IMR-90 (cell line): ENCODE results near the gene EPN1. TPM values are rescaled to one million over a fixed set of nuclear protein-coding genes. Genes with fewer than 3 reads are reported as not detected.

Experiments used
- ATAC-seq: fragments of 200-7000 bp; cut with Tn5 transposase; 2 replicates; pipeline ENCODE4 v1.9.1; 2020; ENCODE audit warnings: low read depth, mild to moderate bottlenecking, moderate library complexity
- BruUV-seq: library from RNA; stranded (reverse); fragments of 400-500 nt; replicated peaks from 2 replicates; lab custom pipeline; 2021; lab: Mats Ljungman, UMichigan
- CTCF ChIA-PET: fragments of 300-600 bp; formaldehyde crosslinking; extraction: SDS; loops from one replicate; lab custom pipeline; 2021; ENCODE audit warnings: antibody characterized with exemption; lab: Yijun Ruan, JAX
- POLR2A ChIA-PET: fragments of 300-600 bp; sonication (Branson Sonifier 250); formaldehyde crosslinking; loops from one replicate; lab custom pipeline; 2022; ENCODE audit warnings: antibody characterized with exemption; ENCODE audit not compliant: unreplicated experiment; lab: Charles Lee
- DNase-seq: peaks from one replicate; pipeline ENCODE4 v3.0.0; 2013
- H2AFZ ChIP-seq: replicated peaks from 2 replicates; pipeline ENCODE3; 2013; ENCODE audit warnings: low read length, mild to moderate bottlenecking; ENCODE audit not compliant: poor library complexity
- H2AK5ac ChIP-seq: 2 replicates; pipeline ENCODE4 v1.6.1; 2013; ENCODE audit warnings: low read depth, low read length, inconsistent platforms
- H2AK9ac ChIP-seq: replicated peaks from 2 replicates; pipeline ENCODE3; 2013; ENCODE audit warnings: mild to moderate bottlenecking, low read depth, low read length, moderate library complexity; ENCODE audit not compliant: poor library complexity
- H2BK120ac ChIP-seq: 2 replicates; pipeline ENCODE4 v1.6.1; 2013; ENCODE audit warnings: low read depth, low read length, inconsistent platforms
- H2BK15ac ChIP-seq: 3 replicates; pipeline ENCODE4 v1.6.1; 2013; ENCODE audit warnings: low read depth, low read length, inconsistent platforms
- H2BK20ac ChIP-seq: 2 replicates; pipeline ENCODE4 v1.6.1; 2013; ENCODE audit warnings: low read depth, mild to moderate bottlenecking, inconsistent platforms, low read length, moderate library complexity
- H2BK5ac ChIP-seq: 2 replicates; pipeline ENCODE4 v1.6.1; 2013; ENCODE audit warnings: mild to moderate bottlenecking, low read depth, low read length, inconsistent platforms; ENCODE audit not compliant: poor library complexity, severe bottlenecking
- H3K14ac ChIP-seq: replicated peaks from 2 replicates; pipeline ENCODE4 v1.6.1; 2013; ENCODE audit warnings: low read depth, low read length, inconsistent platforms
- H3K18ac ChIP-seq: 2 replicates; pipeline ENCODE4 v1.6.1; 2013; ENCODE audit warnings: low read depth, low read length, control low read depth
- H3K23ac ChIP-seq: 2 replicates; pipeline ENCODE4 v1.6.1; 2013; ENCODE audit warnings: low read depth, low read length, inconsistent platforms
- H3K27ac ChIP-seq: 2 replicates; pipeline ENCODE4 v1.5.1; 2013; ENCODE audit warnings: mild to moderate bottlenecking, control low read depth, low read length; ENCODE audit not compliant: insufficient read depth
- H3K27me3 ChIP-seq: 2 replicates; pipeline ENCODE4 v1.6.1; 2013; ENCODE audit warnings: low read length; ENCODE audit not compliant: control insufficient read depth, insufficient read depth
- H3K36me3 ChIP-seq: 2 replicates; pipeline ENCODE4 v1.6.1; 2013; ENCODE audit warnings: low read length, mixed read lengths; ENCODE audit not compliant: control insufficient read depth, insufficient read depth
- H3K4ac ChIP-seq: 2 replicates; pipeline ENCODE4 v1.6.1; 2013; ENCODE audit warnings: low read depth, low read length, inconsistent platforms
- H3K4me1 ChIP-seq: 2 replicates; pipeline ENCODE4 v1.6.1; 2013; ENCODE audit warnings: low read length, mixed read lengths; ENCODE audit not compliant: control insufficient read depth, insufficient read depth
- H3K4me2 ChIP-seq: 2 replicates; pipeline ENCODE4 v1.6.1; 2013; ENCODE audit warnings: low read depth, mild to moderate bottlenecking, control low read depth, low read length, moderate library complexity
- H3K4me3 ChIP-seq: 2 replicates; pipeline ENCODE4 v1.5.1; 2013; ENCODE audit warnings: low read depth, mild to moderate bottlenecking, control low read depth, low read length, moderate library complexity; ENCODE audit not compliant: insufficient read depth
- H3K56ac ChIP-seq: 2 replicates; pipeline ENCODE4 v1.6.1; 2013; ENCODE audit warnings: low read length, inconsistent platforms; ENCODE audit not compliant: insufficient read depth; ENCODE audit errors: extremely low read depth
- H3K79me1 ChIP-seq, 2 experiments: 2 replicates each; pipeline ENCODE4 v1.6.1; 2013; ENCODE audit warnings: low read length in 2 of 2, inconsistent platforms in 1 of 2, low read depth in 1 of 2
- H3K9ac ChIP-seq: 2 replicates; pipeline ENCODE4 v1.6.1; 2013; ENCODE audit warnings: low read depth, low read length, control low read depth
- H3K9me1 ChIP-seq: 2 replicates; pipeline ENCODE4 v1.6.1; 2013; ENCODE audit warnings: low read length, inconsistent platforms; ENCODE audit not compliant: insufficient read depth
- H3K9me3 ChIP-seq: 2 replicates; pipeline ENCODE4 v1.6.1; 2013; ENCODE audit warnings: low read length; ENCODE audit not compliant: control insufficient read depth, insufficient read depth
- H4K20me1 ChIP-seq: 2 replicates; pipeline ENCODE4 v1.6.1; 2013; ENCODE audit warnings: low read length, inconsistent platforms; ENCODE audit not compliant: insufficient read depth
- H4K5ac ChIP-seq: 2 replicates; pipeline ENCODE4 v1.6.1; 2013; ENCODE audit warnings: mild to moderate bottlenecking, low read depth, low read length, control low read depth
- H4K8ac ChIP-seq, 2 experiments: 2 replicates each; pipeline ENCODE4 v1.6.1; 2013; ENCODE audit warnings: low read depth in 2 of 2, low read length in 2 of 2, control low read depth in 1 of 2, inconsistent platforms in 1 of 2
- H4K91ac ChIP-seq: 2 replicates; pipeline ENCODE4 v1.6.1; 2013; ENCODE audit warnings: low read depth, low read length, inconsistent platforms; ENCODE audit not compliant: insufficient read depth
- FOS ChIP-seq: fragments of 150-350 bp; IDR thresholded peaks from 2 replicates; pipeline ENCODE4 v1.6.1; 2016; ENCODE audit warnings: low read depth, low read length
- MAFK ChIP-seq: IDR thresholded peaks from 2 replicates; pipeline ENCODE4 v1.6.1; 2012; ENCODE audit warnings: low read depth, low read length, improper control_type of control experiment
- NFE2L2 ChIP-seq: fragments of 150-350 bp; IDR thresholded peaks from 2 replicates; pipeline ENCODE4 v1.6.1; 2016; ENCODE audit warnings: low read depth, mild to moderate bottlenecking, low read length
- RCOR1 ChIP-seq: IDR thresholded peaks from 2 replicates; pipeline ENCODE4 v1.6.1; 2012; ENCODE audit warnings: mild to moderate bottlenecking, low read length, improper control_type of control experiment; ENCODE audit not compliant: insufficient replicate concordance
- SMC3 ChIP-seq: fragments of 150-350 bp; IDR thresholded peaks from 2 replicates; pipeline ENCODE4 v1.6.1; 2016; ENCODE audit warnings: low read depth, mild to moderate bottlenecking, antibody characterized with exemption, low read length, moderate library complexity
- WGBS, 2 experiments: methylation state at CpG; one replicate each; pipeline versions ENCODE4 v1.1.5 to v1.1.7; 2013; ENCODE audit warnings: missing lambda C conversion rate in 2 of 2; ENCODE audit not compliant: insufficient read length in 1 of 2; ENCODE audit errors: extremely low coverage in 2 of 2; 5-methylcytosine and 5-hydroxymethylcytosine counted together
- dilution Hi-C: fragments of 300-500 bp; cut with HindIII; formaldehyde crosslinking; loops from one replicate; pipeline ENCODE4 v1.14.3; 2018; ENCODE audit warnings: low sequenced_read_pairs; ENCODE audit not compliant: unreplicated experiment
- in situ Hi-C: fragments of 300-500 bp; cut with MboI; formaldehyde crosslinking; loops from 3 replicates; pipeline ENCODE4 v1.14.3; 2019; ENCODE audit warnings: low sequenced_read_pairs, inconsistent platforms, mixed read lengths
- intact Hi-C: fragments of 100-400 bp; cut with micrococcal nuclease; formaldehyde crosslinking; loops from 2 replicates; pipeline ENCODE4 v1.10.0; 2022
- polyA plus RNA-seq, 3 experiments: library from polyadenylated mRNA; depleted of rRNA; stranded (reverse); fragments of >200 nt; gene quantifications; 2 replicates each; pipeline ENCODE4 v1.2.3, GENCODE V29; 2012; ENCODE audit warnings: low replicate concordance in 1 of 3
- total RNA-seq: library from RNA; depleted of rRNA; stranded (reverse); fragments of >200 nt; gene quantifications from 2 replicates; pipeline ENCODE4 v1.2.3, GENCODE V29; 2012
- TF ChIP-seq, protein P1 (sequence below): fragments of 150-350 bp; IDR thresholded peaks from 2 replicates; pipeline ENCODE4 v1.6.1; 2017; ENCODE audit warnings: mild to moderate bottlenecking, antibody characterized with exemption, low read length, low read depth
- TF ChIP-seq, protein P2 (sequence below): fragments of 150-350 bp; IDR thresholded peaks from 2 replicates; pipeline ENCODE4 v1.6.1; 2016; ENCODE audit warnings: low read depth, mild to moderate bottlenecking, low read length, moderate library complexity, borderline replicate concordance
- TF ChIP-seq, protein P3 (sequence below): conservative IDR thresholded peaks from 2 replicates; pipeline ENCODE4 v1.5.1; 2012; ENCODE audit warnings: mild to moderate bottlenecking, low read depth, low read length, improper control_type of control experiment

The EPN1 gene
- total and polyA plus RNA-seq, 2 of the 4 experiments (the other 2 are of a cell fraction), result 19.0 to 122 TPM

DNA sequence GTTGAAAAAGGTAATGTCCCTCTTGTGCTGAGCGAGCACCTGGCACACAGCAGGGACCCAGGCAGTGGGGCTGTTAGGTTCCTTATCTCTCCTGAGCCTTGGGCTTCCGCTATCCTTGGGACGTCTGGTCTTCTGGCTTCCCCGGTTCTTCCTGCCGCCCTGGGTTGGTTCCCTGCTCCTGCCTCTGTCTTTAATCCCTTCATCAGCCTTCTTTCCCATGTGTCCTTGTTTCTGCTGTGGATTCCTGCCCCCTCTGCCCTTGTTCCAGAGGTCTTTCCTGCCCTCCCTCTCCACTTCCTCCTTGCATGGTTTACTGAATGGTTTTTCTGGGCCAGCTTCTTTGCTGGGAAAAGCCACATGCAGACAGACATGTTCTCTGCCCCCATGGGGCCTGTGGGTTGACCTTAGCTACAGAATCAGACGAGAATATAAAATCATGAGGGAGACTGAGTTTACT is 2.6 kb downstream of the EPN1 start:
- no peak for TF ChIP-seq MAFK
- TF ChIP-seq RCOR1, result no peak
- TF ChIP-seq, protein P1, sequence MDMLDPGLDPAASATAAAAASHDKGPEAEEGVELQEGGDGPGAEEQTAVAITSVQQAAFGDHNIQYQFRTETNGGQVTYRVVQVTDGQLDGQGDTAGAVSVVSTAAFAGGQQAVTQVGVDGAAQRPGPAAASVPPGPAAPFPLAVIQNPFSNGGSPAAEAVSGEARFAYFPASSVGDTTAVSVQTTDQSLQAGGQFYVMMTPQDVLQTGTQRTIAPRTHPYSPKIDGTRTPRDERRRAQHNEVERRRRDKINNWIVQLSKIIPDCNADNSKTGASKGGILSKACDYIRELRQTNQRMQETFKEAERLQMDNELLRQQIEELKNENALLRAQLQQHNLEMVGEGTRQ, result no peak
- TF ChIP-seq, protein P2, sequence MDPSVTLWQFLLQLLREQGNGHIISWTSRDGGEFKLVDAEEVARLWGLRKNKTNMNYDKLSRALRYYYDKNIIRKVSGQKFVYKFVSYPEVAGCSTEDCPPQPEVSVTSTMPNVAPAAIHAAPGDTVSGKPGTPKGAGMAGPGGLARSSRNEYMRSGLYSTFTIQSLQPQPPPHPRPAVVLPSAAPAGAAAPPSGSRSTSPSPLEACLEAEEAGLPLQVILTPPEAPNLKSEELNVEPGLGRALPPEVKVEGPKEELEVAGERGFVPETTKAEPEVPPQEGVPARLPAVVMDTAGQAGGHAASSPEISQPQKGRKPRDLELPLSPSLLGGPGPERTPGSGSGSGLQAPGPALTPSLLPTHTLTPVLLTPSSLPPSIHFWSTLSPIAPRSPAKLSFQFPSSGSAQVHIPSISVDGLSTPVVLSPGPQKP, result no peak
- TF ChIP-seq NFE2L2, result no peak
- TF ChIP-seq, protein P3, sequence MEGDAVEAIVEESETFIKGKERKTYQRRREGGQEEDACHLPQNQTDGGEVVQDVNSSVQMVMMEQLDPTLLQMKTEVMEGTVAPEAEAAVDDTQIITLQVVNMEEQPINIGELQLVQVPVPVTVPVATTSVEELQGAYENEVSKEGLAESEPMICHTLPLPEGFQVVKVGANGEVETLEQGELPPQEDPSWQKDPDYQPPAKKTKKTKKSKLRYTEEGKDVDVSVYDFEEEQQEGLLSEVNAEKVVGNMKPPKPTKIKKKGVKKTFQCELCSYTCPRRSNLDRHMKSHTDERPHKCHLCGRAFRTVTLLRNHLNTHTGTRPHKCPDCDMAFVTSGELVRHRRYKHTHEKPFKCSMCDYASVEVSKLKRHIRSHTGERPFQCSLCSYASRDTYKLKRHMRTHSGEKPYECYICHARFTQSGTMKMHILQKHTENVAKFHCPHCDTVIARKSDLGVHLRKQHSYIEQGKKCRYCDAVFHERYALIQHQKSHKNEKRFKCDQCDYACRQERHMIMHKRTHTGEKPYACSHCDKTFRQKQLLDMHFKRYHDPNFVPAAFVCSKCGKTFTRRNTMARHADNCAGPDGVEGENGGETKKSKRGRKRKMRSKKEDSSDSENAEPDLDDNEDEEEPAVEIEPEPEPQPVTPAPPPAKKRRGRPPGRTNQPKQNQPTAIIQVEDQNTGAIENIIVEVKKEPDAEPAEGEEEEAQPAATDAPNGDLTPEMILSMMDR, result no peak
- TF ChIP-seq FOS, result no peak
- TF ChIP-seq SMC3, result no peak
- Histone ChIP-seq H4K5ac (no peak overlapping the region), H3K9me1 (peaks cover 7% of the 10 kb centered on the region; the same call in 1 of the 2 replicates), H3K23ac (no peak overlapping the region), H3K4me3 (no peak overlapping the region), H4K8ac (no peak overlapping the region), H2AK9ac (no peak overlapping the region), H3K4me2 (no peak overlapping the region), H2BK5ac (no peak overlapping the region), H2BK120ac (no peak overlapping the region), H2BK15ac (no peak overlapping the region), H3K4me1 (peaks cover 10% of the 10 kb centered on the region), H4K20me1 (peaks cover 64% of the 10 kb centered on the region), H3K27me3 (no peaks in the 10 kb centered on the region), H3K14ac (no peak overlapping the region), H3K9me3 (no peaks in the 10 kb centered on the region), H3K18ac (no peak overlapping the region), H3K56ac (no peak overlapping the region), H2AK5ac (no peak overlapping the region), H3K27ac (no peak overlapping the region; the same call in 1 of the 2 replicates), H3K79me1 (peaks cover 15 to 68% of the 10 kb centered on the region in 2 experiments), H2BK20ac (no peak overlapping the region), H4K91ac (no peak overlapping the region), H2AFZ (no peak overlapping the region), H3K4ac (no peak overlapping the region), H3K9ac (no peak overlapping the region), H3K36me3 (peaks cover 41% of the 10 kb centered on the region)
- no TSS peak for BruUV-seq
- DNase-seq (no peak), ATAC-seq (no peak)
- in situ Hi-C loops, result loop anchor here (25.0 kb wide), 1 partner anchor 460 kb away; the partner anchor contains the start of gene ZNF444
- ChIA-PET CTCF (no interaction called here), POLR2A (interaction anchor here (0.6 kb wide), 1 partner anchor 32 kb away, joined by 3 read pairs; no protein-coding TSS in a partner anchor)
- intact Hi-C loops, result no loop called here
- 88% methylated on average over 1 of the region's 6 CpGs; no CpG with 5 or more reads in 1 of the 2 experiments for WGBS, 2 experiments
- dilution Hi-C loops, result no loop called here
